Activated CD8-positive, alpha-beta memory T cell treated with anti-CD3 and anti-CD28 coated beads for 1 hour (primary cell): ENCODE measurements around the gene UTP25.
"Not testable (repeated sequence)": the region's sequence is repeated elsewhere in the genome, so short reads cannot be mapped to it uniquely, and the experiment has no call there.

Experiments used
- DNase-seq, 2 donors: peaks; one replicate each; pipeline ENCODE4 v3.0.0-alpha.2; 2020; ENCODE audit warnings: low read depth in 1 of 2; ENCODE audit errors: extremely low read depth in 1 of 2

The UTP25 gene

GRCh38 chr1:209827384-209828262, at the start of gene UTP25:
UTP25 (plus strand) TSS chr1:209827972; CDS start chr1:209828064, 92 bp downstream.
- DNase-seq = peak; percentile 74 to 78

DNA sequence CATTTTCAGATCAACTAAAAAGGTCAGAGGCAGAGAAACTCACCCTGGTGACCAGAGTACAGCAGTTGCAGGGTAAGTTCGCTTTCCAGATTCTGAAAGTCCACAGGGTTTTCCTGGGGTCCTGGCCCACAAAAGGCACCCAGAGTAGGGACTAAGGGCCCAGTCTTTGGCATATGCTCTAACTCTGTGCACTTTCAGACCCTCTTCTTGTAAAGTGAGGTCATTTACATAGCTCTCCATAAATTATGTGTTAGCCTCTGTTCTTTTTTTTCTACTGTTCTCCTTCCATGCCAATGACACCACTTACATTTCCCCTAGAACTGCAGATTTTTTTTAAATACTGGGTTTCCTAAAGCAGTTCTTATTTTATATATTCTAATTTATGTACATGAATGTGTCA, 49.7 kb upstream of the UTP25 start:
- DNase-seq = no peak

GRCh38 chr1:209780268-209780667, 47.5 kb upstream of the UTP25 start:
- no peak for DNase-seq

DNA sequence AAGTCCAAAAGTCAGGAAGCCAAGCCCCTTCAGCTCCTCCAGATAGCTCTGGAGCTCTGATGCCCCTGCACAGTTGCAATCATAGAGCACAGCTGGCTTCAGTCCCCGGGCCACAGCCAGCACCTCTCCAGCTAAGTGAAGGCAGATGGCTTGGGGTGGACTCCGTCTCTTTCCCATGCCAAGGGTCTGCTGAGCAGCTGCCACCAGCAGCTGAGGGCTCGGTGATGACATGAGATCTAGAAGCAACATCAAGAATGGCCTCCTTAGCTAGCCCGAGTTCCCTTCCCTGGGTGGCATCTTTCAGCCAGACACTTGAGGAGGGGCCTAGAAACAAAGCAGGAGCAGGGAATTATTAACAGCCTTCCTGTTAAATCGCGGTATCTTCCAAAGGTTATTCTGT, 44.4 kb upstream of the UTP25 start:
- DNase-seq = no peak

DNA sequence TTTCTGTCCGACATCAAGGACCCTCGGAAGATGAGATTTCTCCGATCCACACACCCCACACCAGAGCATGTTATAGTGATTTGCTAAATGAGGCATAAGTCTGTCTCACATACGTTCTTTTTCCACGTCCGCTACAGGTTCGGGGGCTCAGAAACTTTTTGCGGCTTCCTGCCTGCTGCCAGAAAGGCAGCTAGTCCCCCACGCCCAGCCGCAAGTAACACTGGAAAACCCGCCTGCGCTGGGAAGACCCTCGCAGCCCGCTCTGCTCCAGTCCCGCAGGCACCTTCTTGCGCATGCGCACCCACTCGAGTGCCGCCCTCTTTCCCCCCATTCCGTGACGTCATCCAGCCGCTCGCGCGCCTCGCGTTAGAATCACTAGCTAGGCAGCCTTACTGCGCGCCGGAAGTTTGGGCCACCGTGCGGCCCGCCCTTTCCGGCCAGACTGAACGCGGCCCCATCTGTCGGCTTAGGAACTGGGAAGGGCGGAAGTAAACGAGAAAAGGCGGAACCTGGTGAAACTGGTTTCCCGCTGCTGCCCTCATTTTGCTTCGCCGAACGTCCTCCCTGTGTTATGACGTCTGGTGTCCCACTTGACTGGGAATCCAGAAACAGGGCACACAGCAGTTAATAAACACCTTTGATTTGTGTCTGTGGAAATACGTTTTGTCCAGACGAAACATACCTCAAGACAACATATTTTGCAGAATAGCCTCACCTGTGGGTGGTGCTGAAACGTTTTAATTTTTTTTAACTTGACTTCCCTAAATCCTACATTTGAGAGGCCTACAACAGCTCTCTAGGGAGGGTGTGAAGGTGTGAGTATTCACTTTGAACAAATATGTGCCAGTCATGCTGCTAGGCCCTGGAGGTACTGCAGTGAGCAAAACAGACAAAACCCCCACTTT, 43.3 kb upstream of the UTP25 start, which contains the start of gene C1orf74:
Gene C1orf74 (minus strand): TSS at position 295 of the 905 bp plus-strand sequence. CDS start 925 bp downstream, outside the sequence.
- peak; percentile 99 to 100 for DNase-seq

GRCh38 chr1:209785592-209785991, 42.2 kb upstream of the UTP25 start:
- DNase-seq = no peak

GRCh38 chr1:209786146-209786545, 41.6 kb upstream of the UTP25 start:
- DNase-seq = no peak

DNA sequence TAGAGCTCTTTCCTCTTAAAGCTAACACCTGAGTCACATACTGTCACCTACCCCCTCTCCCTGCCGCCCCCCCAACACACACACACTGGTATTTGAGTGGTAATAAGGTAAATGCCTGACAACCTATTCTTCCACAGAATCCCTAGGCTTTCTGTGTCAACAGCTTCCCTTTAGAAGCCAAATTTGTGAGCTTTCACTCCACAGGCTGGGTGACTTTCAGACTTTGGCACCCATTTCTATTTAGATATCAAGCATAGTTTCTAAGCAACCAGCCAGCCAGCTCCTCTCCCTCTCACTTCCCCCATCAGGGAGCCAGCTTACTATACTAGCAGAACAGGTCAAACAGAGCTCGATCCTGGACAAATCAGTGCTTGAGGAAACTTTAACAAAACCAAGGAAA, 40.2 kb upstream of the UTP25 start:
- no peak for DNase-seq

GRCh38 chr1:209789245-209789644, 38.5 kb upstream of the UTP25 start:
- DNase-seq = no peak

- DNase-seq = no peak
Observed at GRCh38 chr1:209790286-209791193, 37.2 kb upstream of the UTP25 start.

GRCh38 chr1:209791920-209792319, 35.9 kb upstream of the UTP25 start:
- no peak for DNase-seq

DNA sequence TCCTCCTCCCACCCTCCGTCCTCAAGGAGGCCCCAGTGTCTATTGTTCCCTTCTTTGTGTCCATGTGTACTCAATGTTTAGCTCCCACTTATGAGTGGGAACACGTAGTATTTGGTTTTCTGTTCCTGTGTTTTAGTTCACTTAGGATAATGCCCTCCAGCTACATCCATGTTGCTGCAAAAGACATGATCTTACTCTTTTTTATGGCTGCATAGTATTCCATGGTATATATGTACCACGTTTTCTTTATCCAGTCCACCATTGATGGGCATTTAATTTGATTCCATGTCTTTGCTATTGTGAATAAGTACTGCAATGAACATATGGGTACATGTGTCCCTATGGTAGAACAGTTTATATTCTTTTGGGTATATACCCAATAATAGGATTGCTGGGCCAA, 34.1 kb upstream of the UTP25 start:
- not testable (repeated sequence) for DNase-seq

- no peak for DNase-seq
Observed at GRCh38 chr1:209797978-209798639, 29.7 kb upstream of the UTP25 start.

GRCh38 chr1:209800984-209801834, 26.6 kb upstream of the UTP25 start:
- DNase-seq = no peak

DNA sequence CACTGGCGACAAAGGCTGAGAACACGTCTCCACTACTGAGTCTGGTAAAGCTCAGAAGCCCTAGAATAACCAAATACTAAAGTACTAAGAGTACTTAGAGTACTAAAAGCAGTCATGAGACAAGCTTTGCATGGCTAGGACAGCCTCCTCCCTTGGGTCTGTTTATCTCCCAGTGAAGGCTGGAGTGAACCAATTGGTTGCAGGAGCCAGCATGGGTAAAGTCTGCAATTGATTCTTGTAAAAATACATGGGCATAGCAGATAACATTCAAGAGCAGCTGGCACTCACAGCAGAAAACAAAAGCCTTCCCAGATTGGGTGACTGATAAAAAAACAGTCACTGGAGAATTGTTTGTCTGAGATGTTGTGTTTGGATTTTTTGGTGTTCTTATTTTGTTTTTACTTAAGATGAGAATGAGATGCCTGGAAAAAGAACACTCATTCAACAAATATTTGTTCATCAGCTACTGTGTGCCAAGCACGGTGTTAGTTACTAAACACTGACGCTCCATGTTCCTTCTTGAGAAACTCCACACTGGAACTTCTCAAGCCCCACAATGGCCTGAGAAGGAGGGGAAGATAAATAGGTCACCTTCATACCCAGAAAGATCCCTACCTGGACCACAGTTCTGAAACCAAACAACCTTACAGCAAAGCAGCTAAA, 25.5 kb upstream of the UTP25 start:
- no peak for DNase-seq

DNA sequence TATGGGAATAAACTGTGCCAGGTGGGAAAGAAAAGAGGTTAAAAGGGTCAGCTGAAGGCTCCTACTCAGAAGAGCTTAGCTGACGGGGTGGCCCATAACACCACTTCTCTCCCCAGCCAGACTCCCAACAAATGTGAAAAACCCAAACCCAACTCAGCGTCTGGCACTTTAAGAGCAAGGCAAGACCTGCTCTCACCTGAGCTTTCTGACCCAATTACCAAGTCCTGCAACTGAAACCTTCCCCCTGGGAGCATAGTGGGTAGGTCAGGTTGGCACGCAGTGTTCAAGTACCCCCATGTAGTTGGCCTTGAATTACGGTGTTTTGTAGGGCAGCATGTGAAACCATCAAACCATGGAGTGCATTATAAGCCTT, 25.0 kb upstream of the UTP25 start:
- DNase-seq = no peak

- no peak for DNase-seq
Observed at GRCh38 chr1:209803568-209803967, 24.2 kb upstream of the UTP25 start.

GRCh38 chr1:209805341-209805781, 22.4 kb upstream of the UTP25 start:
- no peak for DNase-seq
